ENCODE results near the gene GLCE.

Gene GLCE

GRCh38 chr15:69160141-69160993, at the start of gene GLCE:
TSS of gene GLCE (plus strand) at chr15:69160635. CDS start at chr15:69255807, 95,172 bp downstream.
- DNase-seq (ENCODE audit: insufficient read length, low spot score) = peak; percentile 87
- TF ChIP-seq CTCF (IDR thresholded peaks at IDR 0.05; ENCODE audit: insufficient read depth, missing control alignments) = no peak
- no peak for FAIRE-seq

- DNase-seq (ENCODE audit: insufficient read length, low spot score) (no peak), FAIRE-seq (no peak)
- TF ChIP-seq CTCF (IDR thresholded peaks at IDR 0.05; ENCODE audit: insufficient read depth, missing control alignments) = no peak
Measured at GRCh38 chr15:69114331-69114928, 46.0 kb upstream of the GLCE start.

- TF ChIP-seq CTCF (IDR thresholded peaks at IDR 0.05; ENCODE audit: insufficient read depth, missing control alignments) = no peak
- FAIRE-seq = no peak
- no peak for DNase-seq (ENCODE audit: insufficient read length, low spot score)
Measured at GRCh38 chr15:69115031-69115430, 45.4 kb upstream of the GLCE start.

GRCh38 chr15:69116391-69116790, 44.0 kb upstream of the GLCE start:
- DNase-seq (ENCODE audit: insufficient read length, low spot score) = no peak
- no peak for FAIRE-seq
- TF ChIP-seq CTCF (IDR thresholded peaks at IDR 0.05; ENCODE audit: insufficient read depth, missing control alignments) = no peak

DNA sequence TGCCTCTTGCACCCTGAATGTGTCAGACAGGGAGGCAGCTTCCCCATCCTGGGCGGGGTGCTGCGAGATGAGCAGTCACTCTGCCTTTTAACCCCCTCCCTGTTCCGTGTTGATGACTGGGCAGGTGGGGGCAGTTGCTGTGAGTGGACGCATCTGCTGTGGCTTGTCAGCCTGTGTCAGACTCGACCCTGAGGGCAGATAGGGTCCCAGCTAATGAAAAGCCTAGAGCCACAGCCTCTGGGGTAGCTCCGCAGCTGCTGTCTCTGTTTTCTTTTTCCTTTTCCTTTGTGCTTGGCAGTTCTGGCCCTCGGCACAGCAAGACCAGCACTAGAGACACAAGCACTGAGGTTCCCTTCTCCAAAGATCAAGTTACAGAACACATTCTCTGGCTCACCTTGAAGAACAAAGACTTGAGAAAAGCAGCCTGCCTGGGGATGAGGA, 43.0 kb upstream of the GLCE start:
- DNase-seq (ENCODE audit: insufficient read length, low spot score) = no peak
- TF ChIP-seq CTCF (IDR thresholded peaks at IDR 0.05; ENCODE audit: insufficient read depth, missing control alignments) = no peak
- FAIRE-seq = no peak

DNA sequence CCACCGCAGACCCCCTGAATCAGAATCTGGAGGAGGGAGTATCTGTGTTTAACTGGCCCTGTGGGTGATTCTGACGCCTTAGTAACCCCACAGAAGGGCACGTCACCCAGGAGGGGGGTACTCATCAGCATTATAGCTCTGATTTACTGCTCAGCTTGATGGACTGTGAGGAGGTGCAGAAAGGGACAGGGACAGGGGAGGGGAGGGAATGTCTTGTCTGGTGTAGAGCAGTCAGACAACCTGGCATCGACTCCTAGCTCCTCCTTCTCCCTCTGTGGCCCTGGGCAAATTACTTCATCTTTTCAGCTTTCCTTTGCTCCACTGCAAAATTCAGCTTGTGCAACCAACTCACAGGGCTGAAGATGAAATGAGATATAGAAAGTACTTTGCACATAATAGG, 42.3 kb upstream of the GLCE start:
- no peak for DNase-seq (ENCODE audit: insufficient read length, low spot score)

More for the DNA sequence above, 42.3 kb upstream of the GLCE start:
- no peak for TF ChIP-seq CTCF (IDR thresholded peaks at IDR 0.05; ENCODE audit: insufficient read depth, missing control alignments)
- FAIRE-seq = no peak
